GM23248 (cell line): ENCODE data around the gene ENTREP3. TPM values are rescaled to one million over a fixed set of nuclear protein-coding genes. Genes with fewer than 3 reads are reported as not detected.

ENCODE experiments used
- DNase-seq: peaks from one replicate; pipeline ENCODE4 v3.0.0-alpha.2; 2015
- H2AFZ ChIP-seq: fragments of 200-600 bp; sonication (generic); 2 replicates; pipeline ENCODE4 v1.6.1; 2016; ENCODE audit warnings: antibody characterized with exemption
- H3F3A ChIP-seq: fragments of 200-600 bp; sonication (generic); 2 replicates; pipeline ENCODE4 v1.6.1; 2016; ENCODE audit warnings: mild to moderate bottlenecking, antibody characterized with exemption, mixed run types; ENCODE audit not compliant: insufficient read depth
- H3K27ac ChIP-seq: fragments of 200-600 bp; sonication (generic); 2 replicates; pipeline ENCODE4 v1.5.1; 2016; ENCODE audit warnings: mild to moderate bottlenecking
- H3K27me3 ChIP-seq: fragments of 200-600 bp; sonication (generic); replicated peaks from 2 replicates; pipeline ENCODE4 v1.6.1; 2016; ENCODE audit warnings: mild to moderate bottlenecking; ENCODE audit not compliant: insufficient read depth
- H3K36me3 ChIP-seq: fragments of 200-600 bp; sonication (generic); 2 replicates; pipeline ENCODE4 v1.6.1; 2016; ENCODE audit warnings: low read depth, mild to moderate bottlenecking
- H3K4me1 ChIP-seq: fragments of 200-600 bp; sonication (generic); 2 replicates; pipeline ENCODE4 v1.6.1; 2016; ENCODE audit warnings: mild to moderate bottlenecking; ENCODE audit not compliant: insufficient read depth
- H3K4me2 ChIP-seq: fragments of 200-600 bp; sonication (generic); one replicate; pipeline ENCODE4 v1.6.1; 2016; ENCODE audit warnings: mild to moderate bottlenecking; ENCODE audit not compliant: unreplicated experiment
- H3K4me3 ChIP-seq: fragments of 200-600 bp; sonication (generic); 2 replicates; pipeline ENCODE4 v1.5.1; 2016; ENCODE audit warnings: mild to moderate bottlenecking
- H3K79me2 ChIP-seq: fragments of 200-600 bp; sonication (generic); 2 replicates; pipeline ENCODE4 v1.6.1; 2016; ENCODE audit warnings: mild to moderate bottlenecking; ENCODE audit not compliant: insufficient read depth
- H3K9ac ChIP-seq: fragments of 200-600 bp; sonication (generic); 2 replicates; pipeline ENCODE4 v1.6.1; 2016; ENCODE audit warnings: mild to moderate bottlenecking
- H3K9me2 ChIP-seq: fragments of 200-600 bp; sonication (generic); 2 replicates; pipeline ENCODE4 v1.6.1; 2016; ENCODE audit warnings: mixed run types, mild to moderate bottlenecking, moderate library complexity; ENCODE audit not compliant: insufficient read depth
- H3K9me3 ChIP-seq: fragments of 200-600 bp; sonication (generic); one replicate; pipeline ENCODE4 v1.6.1; 2017; ENCODE audit warnings: low read depth
- H4K20me1 ChIP-seq: fragments of 200-600 bp; sonication (generic); 2 replicates; pipeline ENCODE4 v1.6.0; 2016; ENCODE audit not compliant: insufficient read depth
- EZH2 ChIP-seq: fragments of 200-600 bp; sonication (generic); IDR thresholded peaks from 2 replicates; pipeline ENCODE4 v1.6.1; 2018; ENCODE audit warnings: antibody characterized with exemption, mild to moderate bottlenecking; ENCODE audit not compliant: insufficient read depth, poor library complexity, severe bottlenecking
- EZH2phosphoT487 ChIP-seq: fragments of 200-600 bp; sonication (generic); IDR thresholded peaks from 2 replicates; pipeline ENCODE4 v1.6.1; 2018; ENCODE audit warnings: antibody characterized with exemption, moderate library complexity, mild to moderate bottlenecking, low read depth; ENCODE audit not compliant: insufficient read depth
- WGBS, 2 experiments: methylation state at CpG; one replicate each; pipeline ENCODE4 v1.1.6; 2015 to 2017; ENCODE audit warnings: low lambda C conversion rate in 2 of 2, low coverage in 1 of 2; ENCODE audit errors: missing lambda C conversion rate in 2 of 2; 5-methylcytosine and 5-hydroxymethylcytosine counted together
- in situ Hi-C: fragments of 300-500 bp; cut with MboI; formaldehyde crosslinking; loops from 2 replicates; pipeline ENCODE4 v1.15.0; 2020
- polyA plus RNA-seq: library from polyadenylated mRNA; unstranded; fragments of >200 nt; fragmentation: Nextera tagmentation; extraction: Ambion mirVana; gene quantifications from 2 replicates; pipeline ENCODE4 v1.2.1, GENCODE V29; 2016
- total RNA-seq: library from RNA; depleted of rRNA; stranded (reverse); fragments of >200 nt; shearing (Covaris generic); gene quantifications from 2 replicates; pipeline ENCODE4 v1.2.3, GENCODE V29; 2014

ENTREP3 gene
- total and polyA plus RNA-seq, 2 experiments from 2014 or later = 8.0 TPM

- peaks cover 20% of the 10 kb centered on the region for H3K4me1 ChIP-seq
- in situ Hi-C loops = no loop called here
Observed at GRCh38 chr1:155245163-155245524, 10.1 kb downstream of the ENTREP3 start.

GRCh38 chr1:155244368-155245162 is 10.7 kb downstream of the ENTREP3 start:
- Histone ChIP-seq H3K36me3 (no peaks in the 10 kb centered on the region), H3K4me2 (peak overlapping the region; percentile 81), H3K9ac (peak overlapping the region; percentile 89), H3K9me3 (no peaks in the 10 kb centered on the region), H3K9me2 (no peaks in the 10 kb centered on the region), H3F3A (peaks cover 29% of the 10 kb centered on the region), H4K20me1 (no peaks in the 10 kb centered on the region), H3K79me2 (peaks cover 18% of the 10 kb centered on the region), H3K27me3 (no peaks in the 10 kb centered on the region), H3K4me1 (peaks cover 20% of the 10 kb centered on the region), H2AFZ (peak overlapping the region; percentile 84), H3K4me3 (peak overlapping the region; percentile 81), H3K27ac (peak overlapping the region; percentile 91)
- DNase-seq = peak; percentile 99
- TF ChIP-seq EZH2phosphoT487 (no peak), EZH2 (no peak)
- whole genome bisulfite sequencing, 2 experiments = 1 to 2% methylated on average over 44 to 53 of the region's 53 CpGs
- in situ Hi-C loops = no loop called here

More at GRCh38 chr1:155245163-155245524, 10.1 kb downstream of the ENTREP3 start:
- no peak for DNase-seq
- Histone ChIP-seq H3K4me3 (peak overlapping the region; percentile 81), H3K27me3 (no peaks in the 10 kb centered on the region), H3K9me2 (no peaks in the 10 kb centered on the region), H4K20me1 (no peaks in the 10 kb centered on the region), H3K36me3 (no peaks in the 10 kb centered on the region), H3K9me3 (no peaks in the 10 kb centered on the region), H2AFZ (peak overlapping the region; percentile 84), H3K79me2 (peaks cover 18% of the 10 kb centered on the region), H3K9ac (peak overlapping the region; percentile 89), H3K4me2 (peak overlapping the region; percentile 74), H3F3A (peaks cover 29% of the 10 kb centered on the region), H3K27ac (peak overlapping the region; percentile 91)
- WGBS, 2 experiments = 63 to 68% methylated on average over 8 of the region's 8 CpGs
- TF ChIP-seq EZH2phosphoT487 (no peak), EZH2 (no peak)

GRCh38 chr1:155242805-155243358 is 12.4 kb downstream of the ENTREP3 start:
- Histone ChIP-seq H3F3A (peaks cover 29% of the 10 kb centered on the region), H4K20me1 (no peaks in the 10 kb centered on the region), H3K27ac (peak overlapping the region; percentile 91), H3K79me2 (peaks cover 18% of the 10 kb centered on the region), H3K4me3 (peak overlapping the region; percentile 81), H3K9me3 (no peaks in the 10 kb centered on the region), H3K4me1 (peaks cover 20% of the 10 kb centered on the region), H3K9ac (peak overlapping the region; percentile 89), H3K27me3 (no peaks in the 10 kb centered on the region), H3K36me3 (no peaks in the 10 kb centered on the region), H2AFZ (no peak overlapping the region), H3K4me2 (peak overlapping the region; percentile 81), H3K9me2 (no peaks in the 10 kb centered on the region)
- 56 to 75% methylated on average over 3 of the region's 3 CpGs for WGBS, 2 experiments
- peak; percentile 16 for DNase-seq
- in situ Hi-C loops = no loop called here
- no peak for TF ChIP-seq EZH2
- no peak for TF ChIP-seq EZH2phosphoT487

- Histone ChIP-seq H2AFZ (peak overlapping the region; percentile 81), H3K9me2 (no peaks in the 10 kb centered on the region), H3K27ac (peak overlapping the region; percentile 26), H3K79me2 (peaks cover 18% of the 10 kb centered on the region), H3K4me3 (no peak overlapping the region), H3K4me1 (peaks cover 20% of the 10 kb centered on the region), H3K9ac (no peak overlapping the region), H3F3A (peaks cover 29% of the 10 kb centered on the region), H4K20me1 (no peaks in the 10 kb centered on the region), H3K27me3 (no peaks in the 10 kb centered on the region), H3K9me3 (no peaks in the 10 kb centered on the region), H3K36me3 (no peaks in the 10 kb centered on the region), H3K4me2 (peak overlapping the region; percentile 87)
- DNase-seq = peak; percentile 57
- in situ Hi-C loops = no loop called here
- WGBS, 2 experiments = 34 to 44% methylated on average over 4 of the region's 4 CpGs
- TF ChIP-seq EZH2 (no peak), EZH2phosphoT487 (no peak)
Observed at GRCh38 chr1:155241841-155242264, 13.4 kb downstream of the ENTREP3 start.
